Spleen (tissue), 7 donors: ENCODE results near the gene ADD1.

ENCODE experiments used
- POLR2A ChIP-seq, 3 donors: fragments of 450-650 bp; IDR thresholded peaks; one replicate each; pipeline ENCODE4 v1.5.1; 2017; ENCODE audit warnings: antibody characterized with exemption in 3 of 3, mild to moderate bottlenecking in 1 of 3
- TF ChIP-seq, protein P1 (sequence below), 11 experiments: fragments of 200-600 bp in 7 of 11; fragments of 450-650 bp in 4 of 11; sonication (generic) in 4 of 11; IDR thresholded peaks in 8 of 11; conservative IDR thresholded peaks in 3 of 11; 1 replicate in 7 of 11; 2 replicates in 4 of 11; pipeline versions ENCODE4 v1.4.0 to v1.8.0; 2016 to 2021; ENCODE audit warnings: antibody characterized with exemption in 11 of 11, inconsistent platforms in 4 of 11, mild to moderate bottlenecking in 1 of 11
- donor health status: DM: no; HTN: no; CAD: no; lungs with moderate emphysema.
- donor health status: DM: no; HTN: no; CAD: no.
- donor health status: DM: no; HTN: no; CAD: no.

DNA sequence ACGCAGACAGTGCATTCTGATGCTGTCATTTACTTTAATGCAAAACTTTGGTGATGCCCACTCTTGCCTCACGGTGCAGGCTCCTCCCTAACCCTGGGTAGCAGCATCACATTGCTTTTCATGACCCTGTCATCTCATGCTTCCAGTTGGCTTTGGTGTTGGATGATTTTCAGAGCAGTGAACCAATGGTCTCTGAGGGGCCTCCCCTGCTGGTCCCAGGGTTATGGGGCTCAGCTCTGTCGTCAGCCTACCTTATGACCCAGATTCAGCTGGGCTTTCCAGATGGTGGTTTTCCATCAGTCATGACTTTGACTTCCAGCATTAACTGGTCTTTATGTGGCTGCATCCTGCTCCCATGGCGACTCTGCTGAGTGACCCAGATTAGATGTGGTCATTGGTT lies 63.6 kb downstream of the ADD1 start:
- TF ChIP-seq, protein P1, sequence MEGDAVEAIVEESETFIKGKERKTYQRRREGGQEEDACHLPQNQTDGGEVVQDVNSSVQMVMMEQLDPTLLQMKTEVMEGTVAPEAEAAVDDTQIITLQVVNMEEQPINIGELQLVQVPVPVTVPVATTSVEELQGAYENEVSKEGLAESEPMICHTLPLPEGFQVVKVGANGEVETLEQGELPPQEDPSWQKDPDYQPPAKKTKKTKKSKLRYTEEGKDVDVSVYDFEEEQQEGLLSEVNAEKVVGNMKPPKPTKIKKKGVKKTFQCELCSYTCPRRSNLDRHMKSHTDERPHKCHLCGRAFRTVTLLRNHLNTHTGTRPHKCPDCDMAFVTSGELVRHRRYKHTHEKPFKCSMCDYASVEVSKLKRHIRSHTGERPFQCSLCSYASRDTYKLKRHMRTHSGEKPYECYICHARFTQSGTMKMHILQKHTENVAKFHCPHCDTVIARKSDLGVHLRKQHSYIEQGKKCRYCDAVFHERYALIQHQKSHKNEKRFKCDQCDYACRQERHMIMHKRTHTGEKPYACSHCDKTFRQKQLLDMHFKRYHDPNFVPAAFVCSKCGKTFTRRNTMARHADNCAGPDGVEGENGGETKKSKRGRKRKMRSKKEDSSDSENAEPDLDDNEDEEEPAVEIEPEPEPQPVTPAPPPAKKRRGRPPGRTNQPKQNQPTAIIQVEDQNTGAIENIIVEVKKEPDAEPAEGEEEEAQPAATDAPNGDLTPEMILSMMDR (IDR thresholded peaks at IDR 0.05 in 8 of 11, conservative IDR thresholded peaks at IDR 0.05 in 3 of 11) = no peak
- no peak for TF ChIP-seq POLR2A (IDR thresholded peaks at IDR 0.05)
